Right renal pelvis (tissue), 4 donors: ENCODE data around the gene SHANK2. TPM values are rescaled to one million over a fixed set of nuclear protein-coding genes. Genes with fewer than 3 reads are reported as not detected.

Source experiments
- DNase-seq, 4 donors: peaks; one replicate each; pipeline ENCODE4 v3.0.0-alpha.2; 2013; ENCODE audit warnings: low read depth in 4 of 4, low spot score in 3 of 4, missing footprints in 1 of 4
- polyA plus RNA-seq, 4 donors: library from polyadenylated mRNA; unstranded; fragments of 120-200 nt; gene quantifications; one replicate each; pipeline ENCODE4 v1.2.1, GENCODE V29; 2013; ENCODE audit not compliant: insufficient read length in 4 of 4

The SHANK2 gene
- polyA plus RNA-seq, 4 donors: 27.2 to 33.8 (median 30.9) TPM

DNA sequence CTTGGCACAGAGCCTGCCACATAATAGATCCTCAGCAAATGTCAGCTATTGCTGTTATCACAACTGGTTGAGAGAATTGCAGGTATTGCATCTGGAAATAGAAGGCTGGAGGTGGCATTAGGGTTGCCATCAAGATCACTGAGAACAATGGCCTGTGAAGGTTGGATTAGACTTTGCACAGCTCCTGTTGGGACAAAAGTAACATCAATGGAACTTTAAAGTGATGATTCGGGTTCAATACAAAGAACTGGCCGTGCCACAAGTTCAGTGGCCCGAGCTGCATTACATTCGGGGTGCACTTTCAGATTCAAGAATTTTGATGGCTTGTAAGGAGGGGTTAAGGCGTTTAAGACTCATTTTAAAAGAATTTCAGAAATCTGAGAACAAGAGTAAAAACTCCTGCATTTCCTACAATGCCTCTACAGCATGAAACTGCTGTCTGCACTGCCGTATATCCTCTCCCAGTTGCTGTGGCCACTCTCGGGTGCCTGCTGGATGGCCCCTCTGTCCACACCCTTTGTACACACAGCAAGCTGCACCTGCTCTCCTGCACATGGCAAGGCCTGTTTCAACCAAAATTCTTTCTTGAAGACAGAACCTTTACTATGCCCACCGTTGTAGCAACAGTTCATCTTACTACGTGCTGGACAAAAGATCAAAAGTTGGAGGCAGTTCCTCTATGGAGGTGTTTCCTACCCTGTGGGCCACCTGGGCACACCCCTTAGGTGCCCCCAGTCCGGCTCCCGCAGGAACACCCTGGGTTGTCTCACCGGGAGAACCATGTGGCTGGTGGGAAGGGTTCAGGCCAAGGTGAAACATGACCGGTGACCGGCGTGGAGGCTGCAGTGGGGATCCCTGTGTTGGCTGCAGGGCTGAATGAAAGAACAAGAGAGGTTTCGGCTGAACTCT, 17.5 kb upstream of the SHANK2 start:
- DNase-seq: no peak

DNA sequence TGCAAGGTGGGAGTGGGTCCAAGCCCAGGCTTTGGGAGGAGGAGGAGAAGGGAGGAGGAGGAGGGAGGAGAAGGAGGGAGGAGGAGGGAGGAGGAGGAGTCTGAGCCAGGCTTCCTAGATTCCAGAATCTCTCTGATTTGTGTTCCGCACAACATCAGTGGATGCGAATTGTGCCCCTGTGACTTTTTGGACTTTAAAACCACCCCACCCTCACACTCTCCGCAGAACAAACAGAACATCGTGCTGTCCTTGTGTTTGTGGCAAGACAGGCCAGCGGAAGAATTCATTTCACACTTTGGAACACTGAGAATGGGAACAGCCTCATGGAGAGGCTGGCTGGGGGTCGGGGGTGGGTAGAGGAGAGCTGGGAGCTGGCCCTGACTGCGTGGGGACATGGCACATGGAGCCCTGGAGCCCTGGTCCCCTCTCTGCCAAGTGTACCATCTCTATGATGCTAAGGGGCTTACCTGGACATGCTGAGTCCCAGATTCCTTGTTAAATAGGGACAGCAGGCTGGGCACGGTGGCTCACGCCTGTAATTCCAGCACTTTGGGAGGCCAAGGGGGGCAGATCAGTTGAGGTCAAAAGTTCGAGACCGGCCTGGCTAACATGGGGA, 16.4 kb upstream of the SHANK2 start:
- no peak for DNase-seq

DNA sequence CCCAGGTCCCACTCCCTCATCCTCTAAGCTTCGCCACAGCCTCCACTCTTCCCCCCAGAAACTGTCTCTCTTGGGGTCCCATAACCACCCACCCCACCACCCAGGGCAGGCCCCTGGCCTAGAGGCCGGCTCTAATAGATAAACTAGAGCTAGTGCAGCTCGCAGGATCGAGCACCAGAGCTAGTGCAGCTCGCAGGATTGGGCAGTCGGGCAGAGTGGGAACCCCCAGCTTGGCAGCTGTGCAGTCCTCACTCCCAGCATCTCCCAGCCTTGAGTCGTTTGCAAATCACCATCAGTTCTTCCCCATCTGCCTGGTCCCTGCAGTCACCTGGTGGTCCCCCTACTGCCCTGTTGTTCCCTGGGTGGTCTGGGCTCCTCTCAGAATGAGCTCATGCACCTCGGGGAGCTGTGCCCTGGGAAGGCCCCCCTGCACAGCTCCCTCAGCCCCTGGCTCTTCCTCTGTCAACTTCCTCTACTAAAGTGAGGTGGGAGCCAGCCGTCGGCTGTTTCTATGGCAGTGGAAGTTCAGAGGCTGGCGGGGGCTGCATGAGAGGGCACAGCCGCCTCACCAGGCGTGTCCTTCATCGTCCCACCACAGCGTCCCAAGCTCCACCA, 15.5 kb upstream of the SHANK2 start:
- no peak for DNase-seq

DNA sequence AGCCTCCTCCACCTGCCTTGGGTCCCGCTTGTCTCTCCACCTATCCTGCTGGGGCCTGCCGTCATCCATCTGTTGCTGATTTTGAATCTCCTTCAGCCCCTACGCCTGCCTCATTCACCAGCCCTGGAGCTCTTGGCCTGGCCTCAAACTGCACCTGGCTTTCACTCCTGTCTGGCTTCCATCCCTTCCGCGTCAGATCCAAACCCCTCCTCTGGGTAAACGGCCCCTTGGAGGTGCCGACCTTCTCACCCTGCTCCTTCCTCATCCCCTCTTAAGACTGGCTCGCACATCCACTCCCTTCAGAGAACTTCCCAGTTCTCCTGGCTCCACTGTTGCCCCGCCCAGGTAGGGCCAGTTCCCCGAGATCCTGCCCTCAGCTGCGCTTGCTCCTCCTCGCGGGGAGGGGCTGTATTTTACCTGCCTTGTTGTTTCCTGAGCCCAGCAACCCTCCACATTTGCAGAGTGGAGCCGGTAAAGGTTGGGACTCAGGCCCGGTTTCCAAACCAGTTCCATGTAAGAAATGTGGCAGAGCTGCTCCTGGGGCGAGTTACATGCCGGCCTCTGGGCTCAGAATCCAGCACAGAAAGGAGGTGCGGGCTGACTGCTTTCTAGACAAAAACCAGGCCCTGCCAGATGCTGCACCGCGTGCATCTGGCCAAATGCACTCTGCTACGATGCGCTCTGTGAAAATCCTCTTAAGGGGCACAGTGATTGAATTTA, 13.9 kb upstream of the SHANK2 start:
- no peak for DNase-seq

DNA sequence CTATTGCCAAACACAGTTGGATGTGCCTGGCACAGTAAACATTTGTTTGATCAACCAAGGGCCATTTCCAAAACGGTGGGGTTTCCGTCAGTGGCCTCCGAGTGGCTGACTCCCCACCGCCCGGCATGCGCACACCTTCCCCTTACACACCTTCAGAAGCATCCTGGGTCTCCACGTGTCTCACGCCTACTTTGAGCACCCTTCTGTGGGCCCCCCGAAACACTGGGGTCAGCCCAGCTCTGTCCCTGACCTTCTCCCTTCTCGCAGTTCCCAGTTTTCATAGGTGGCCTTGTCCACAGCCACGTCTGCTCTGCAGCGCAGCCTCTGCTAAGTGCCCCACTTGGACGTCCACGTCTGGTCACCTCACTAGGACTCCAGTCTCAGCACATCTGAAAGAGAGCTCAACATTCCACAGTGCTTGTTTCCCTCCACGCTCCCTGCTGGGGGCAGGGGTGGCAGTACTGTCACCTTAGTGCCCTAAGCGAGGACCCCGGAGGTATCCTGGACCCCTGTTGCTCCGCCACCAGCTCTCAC, 13.2 kb upstream of the SHANK2 start:
- DNase-seq: no peak

DNA sequence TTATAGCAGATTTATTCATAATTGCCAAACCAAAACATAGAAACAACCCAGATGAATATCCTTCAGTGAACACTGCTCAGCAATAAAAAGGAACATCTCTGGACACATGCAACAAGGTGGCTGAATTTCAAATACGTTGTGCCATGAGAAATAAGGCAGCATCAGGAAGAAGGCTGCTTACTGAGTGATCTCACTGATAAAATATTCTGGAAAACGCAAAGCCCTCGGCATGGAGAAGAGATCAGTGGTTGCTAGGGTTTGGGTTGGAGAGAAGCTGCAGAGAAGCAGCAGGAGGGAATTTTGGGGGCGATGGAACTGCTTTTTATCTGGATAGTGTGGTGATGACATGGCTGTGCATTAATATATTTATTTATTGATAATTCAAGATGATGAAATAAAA, 11.0 kb upstream of the SHANK2 start:
- DNase-seq: no peak

DNA sequence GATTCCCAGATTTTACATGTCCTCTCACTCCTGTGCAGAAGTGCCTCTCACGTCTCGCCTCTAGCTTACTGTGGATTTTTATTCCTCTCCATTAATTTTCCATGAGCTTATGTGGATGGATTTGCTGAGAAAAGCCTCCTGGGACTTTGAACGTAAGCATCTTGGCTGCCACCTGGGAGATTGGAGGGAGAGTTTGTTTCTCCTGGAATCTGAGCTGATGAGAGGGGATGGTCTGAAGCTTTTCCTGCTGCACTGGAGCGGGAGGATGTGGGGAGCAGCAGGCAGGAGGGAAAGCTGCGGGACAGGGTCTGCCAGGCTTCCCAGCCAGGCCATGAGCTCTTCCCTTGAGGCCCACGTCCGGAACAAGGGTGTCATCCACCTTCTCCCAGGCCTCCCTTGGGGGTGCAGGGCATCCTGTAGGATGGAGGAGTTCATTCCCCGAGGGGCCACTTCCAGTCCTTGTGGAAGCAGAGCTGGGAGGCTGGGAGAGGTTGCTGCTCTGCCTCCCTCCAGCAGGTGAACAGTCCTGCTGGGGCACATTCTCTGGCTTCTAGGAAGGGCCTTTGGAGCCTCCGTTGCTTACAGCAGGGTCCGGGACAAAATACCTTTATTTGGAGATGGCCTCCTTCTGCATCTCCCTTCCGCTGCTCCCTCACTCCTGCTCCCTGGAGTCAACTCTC, 3.6 kb upstream of the SHANK2 start:
- DNase-seq: no peak

DNA sequence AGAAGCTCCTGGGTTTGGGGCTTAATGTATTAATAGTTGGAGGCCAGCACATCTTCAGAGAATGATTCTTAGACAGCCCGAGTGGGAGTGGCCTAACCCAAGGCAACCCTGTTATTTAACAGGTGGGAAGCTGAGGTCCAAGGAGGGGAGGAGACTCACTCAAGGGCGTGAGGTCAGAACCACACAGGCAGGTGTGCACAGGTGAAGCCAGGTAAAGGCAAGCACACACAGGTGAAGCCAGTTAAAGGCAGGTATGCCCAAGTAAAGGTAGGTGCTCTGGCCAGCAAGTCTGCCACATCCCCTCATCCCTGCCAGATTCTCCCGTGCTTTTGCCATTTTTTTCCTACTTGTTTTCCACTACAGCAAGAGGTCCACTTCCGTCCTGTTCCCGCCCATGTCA, 2.9 kb upstream of the SHANK2 start:
- DNase-seq: no peak

DNA sequence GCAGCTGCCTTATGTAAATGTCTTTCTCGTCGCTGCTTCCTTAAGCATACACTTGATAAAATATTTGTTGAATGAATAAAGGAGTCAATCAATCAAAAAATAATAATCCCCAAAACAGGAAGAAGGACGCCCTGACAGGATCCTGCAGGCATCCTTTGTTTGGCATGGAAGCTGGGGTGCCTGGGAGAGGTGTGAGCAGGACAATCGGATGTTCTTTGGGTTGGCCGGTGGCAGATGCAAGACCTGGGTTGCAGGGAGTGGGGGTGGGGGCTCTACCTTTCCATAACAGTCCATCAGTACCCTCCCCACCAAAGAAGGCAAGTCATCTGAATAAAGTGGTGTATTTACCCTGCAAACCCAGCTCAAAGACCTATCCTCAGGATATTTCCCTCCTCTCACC, 1.4 kb upstream of the SHANK2 start:
- DNase-seq: no peak

DNA sequence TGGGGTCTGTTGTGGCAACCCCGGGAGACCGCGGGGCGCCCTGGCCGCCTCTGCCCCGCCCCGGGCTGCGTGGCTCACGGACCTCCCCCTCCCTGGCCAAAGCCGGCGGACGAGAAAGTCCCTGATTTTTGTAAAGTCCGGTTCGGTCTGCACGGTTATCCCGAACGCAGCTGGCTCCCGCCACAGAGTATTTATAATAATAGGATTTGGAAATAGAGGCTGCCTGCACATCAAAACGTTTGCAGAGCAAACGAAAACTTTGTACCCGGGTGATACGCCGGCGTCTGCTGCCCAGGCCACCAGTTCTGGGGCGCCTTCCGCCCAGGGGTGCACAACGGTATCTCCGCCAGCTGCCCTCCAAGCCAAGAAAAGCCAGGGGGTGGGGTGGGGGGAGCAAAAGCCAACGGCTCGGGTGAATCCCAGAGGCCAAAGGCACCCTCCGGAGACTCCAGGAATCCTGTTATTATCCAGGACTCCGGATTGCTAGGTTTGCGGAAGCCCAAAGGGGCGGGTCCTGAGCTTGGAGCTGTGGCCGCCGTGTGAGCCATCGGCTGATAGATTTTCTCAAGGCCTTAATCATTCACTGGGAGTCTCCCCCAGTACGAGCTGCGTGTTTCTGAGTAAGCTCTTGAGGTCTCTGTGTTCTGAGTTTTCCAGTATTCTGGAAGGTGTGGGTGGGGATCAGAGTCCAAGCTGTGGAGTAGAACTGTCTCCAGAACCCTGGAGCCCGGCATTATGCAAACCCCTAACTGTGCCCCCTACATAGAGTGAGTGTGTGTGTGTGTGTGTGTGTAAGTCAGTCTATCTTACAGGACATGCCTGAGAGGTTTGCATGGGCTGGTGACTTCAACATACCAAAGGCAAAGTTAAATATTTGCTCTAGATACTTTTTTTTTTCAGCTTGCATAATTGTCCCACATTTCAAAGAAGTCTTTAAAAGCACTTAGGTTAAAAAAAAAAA, 673 bp upstream of the SHANK2 start:
- peak in 1 of 4 donors; percentile 72 for DNase-seq

DNA sequence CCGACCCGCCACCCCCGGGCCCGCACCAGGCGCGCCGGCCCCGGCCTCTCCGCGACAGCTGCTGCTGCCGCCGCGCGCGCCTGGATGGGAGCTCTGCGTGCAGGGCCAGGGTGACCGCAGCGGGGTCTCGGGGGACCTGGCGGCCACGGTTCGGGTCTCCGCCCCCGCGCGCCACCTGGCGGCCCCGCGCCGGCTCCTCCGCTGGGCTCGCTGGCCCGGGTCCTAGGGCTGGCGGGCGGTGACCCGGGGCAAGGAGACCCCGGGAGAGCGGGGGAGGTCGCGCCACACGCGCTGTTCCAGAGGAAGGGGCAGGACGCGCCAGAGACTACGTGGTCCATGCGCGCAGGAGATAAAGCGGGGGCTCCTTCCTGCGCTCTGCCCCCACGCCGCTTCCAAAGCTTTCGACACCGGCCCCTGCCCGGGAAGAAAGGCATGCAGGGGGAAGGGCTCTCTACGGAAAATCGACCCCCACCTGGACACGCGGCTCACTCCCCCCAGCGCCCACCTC, 562 bp downstream of the SHANK2 start:
- no peak for DNase-seq

DNA sequence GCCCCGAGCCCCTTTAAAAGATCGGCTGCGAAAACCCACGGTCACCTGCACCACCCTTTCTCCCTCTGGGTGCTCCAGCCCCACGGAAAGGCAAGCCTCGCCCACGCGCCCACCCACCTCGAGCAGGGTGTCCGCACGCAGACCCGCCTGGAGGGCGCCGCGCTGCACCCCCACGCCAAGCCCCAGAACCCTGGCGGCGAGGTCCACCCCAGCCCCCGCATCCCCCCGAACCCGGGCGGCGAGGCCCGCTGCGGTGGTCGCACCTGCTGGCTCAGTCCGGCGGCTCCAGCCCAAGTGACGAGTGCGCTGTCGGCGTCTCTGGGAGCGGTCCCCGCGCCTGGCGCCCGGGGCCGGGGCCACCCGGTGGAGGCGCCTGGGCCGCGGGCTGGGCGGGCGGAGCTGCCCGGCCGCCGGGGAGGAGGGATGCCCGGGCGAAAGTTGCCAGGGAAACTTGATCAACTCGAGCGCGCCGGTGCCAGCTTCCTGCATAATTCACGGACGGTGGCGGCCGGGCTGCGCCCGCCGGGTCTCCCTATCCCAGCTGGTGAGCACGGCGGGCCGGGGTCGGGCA, 1.1 kb downstream of the SHANK2 start:
- DNase-seq: no peak

DNA sequence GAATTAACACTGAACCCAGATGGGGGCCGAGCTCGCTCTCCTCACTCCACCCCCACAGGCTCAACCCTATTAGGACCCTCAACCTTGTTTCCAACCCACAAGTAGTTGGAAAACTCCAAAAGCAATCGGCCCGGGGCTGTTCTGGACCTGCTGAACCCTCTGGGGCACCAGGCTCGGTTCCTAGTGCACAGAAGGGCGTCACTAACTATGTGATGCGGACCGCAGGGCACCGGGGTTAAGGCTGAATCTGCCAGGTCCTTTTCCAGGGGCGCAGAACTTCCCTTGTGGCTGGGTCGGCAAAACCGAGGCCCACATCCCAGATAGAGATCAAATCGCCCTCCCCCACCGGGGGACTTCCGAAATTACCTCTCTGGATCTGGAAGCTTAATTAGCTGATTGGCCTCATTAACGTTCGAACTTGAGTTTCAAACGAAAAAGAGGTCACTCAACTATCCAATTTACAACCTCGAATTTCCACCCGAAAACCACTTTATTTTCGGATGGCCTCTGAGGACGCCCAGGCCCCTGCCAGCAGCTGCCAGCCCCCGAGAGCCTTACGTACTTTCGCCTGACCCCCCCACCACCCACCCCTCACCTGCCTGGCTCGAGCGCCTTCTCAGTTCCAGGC, 1.7 kb downstream of the SHANK2 start:
- DNase-seq: no peak

DNA sequence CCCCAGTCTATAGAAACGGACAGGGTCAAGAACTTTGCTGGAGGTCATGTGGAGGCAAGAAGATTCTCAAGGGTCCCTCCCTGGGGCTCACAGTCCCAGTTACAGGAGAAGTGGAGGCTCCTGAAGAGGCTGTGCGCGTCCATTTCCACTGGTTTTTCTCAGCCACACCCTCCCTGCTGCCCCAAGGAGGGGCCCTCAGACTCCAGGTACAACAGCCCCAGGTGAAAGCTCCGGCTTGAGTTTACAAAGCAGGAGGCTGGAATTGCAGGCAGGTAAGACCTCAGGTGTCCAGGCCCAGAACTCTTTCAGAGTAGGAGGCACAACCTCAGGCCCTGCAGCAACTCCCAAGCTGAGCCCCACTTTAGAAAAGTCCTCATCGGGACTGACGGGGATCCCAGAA, 3.1 kb downstream of the SHANK2 start:
- DNase-seq: no peak

DNA sequence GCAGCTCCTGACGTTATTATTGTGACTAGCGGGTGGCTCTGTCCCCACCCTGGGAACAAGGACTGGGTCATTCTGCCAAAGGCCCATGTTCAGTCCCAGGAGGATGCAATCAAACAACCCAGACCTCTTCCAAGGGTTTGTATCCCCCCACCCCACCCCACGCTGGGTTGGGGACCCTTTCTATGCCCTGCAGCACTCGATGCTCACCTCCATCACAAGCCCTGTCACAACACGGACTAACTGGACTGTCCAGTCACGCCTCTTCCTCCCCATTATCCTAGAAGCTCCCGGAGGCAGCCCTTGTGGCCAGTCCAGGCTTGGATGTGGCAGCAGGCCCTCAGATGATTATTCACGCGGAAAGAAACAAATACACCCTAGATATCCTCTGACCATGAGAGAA, 3.7 kb downstream of the SHANK2 start:
- DNase-seq: no peak

DNA sequence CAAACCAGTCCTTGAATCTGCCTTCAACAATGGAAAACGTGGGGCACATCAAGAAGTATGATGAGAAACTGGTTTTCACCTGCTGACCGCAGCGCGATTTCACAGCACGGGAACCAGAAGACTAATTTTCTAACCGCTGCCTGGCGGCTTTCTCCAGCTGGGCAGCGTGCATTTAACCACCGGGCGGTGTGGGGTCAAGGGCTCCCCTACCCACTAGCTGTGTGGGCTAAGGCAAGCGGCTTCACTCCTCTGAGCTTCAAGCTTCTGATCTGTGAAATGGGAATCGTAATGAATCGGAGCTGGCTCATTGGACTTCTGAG, 4.2 kb downstream of the SHANK2 start:
- DNase-seq: no peak

DNA sequence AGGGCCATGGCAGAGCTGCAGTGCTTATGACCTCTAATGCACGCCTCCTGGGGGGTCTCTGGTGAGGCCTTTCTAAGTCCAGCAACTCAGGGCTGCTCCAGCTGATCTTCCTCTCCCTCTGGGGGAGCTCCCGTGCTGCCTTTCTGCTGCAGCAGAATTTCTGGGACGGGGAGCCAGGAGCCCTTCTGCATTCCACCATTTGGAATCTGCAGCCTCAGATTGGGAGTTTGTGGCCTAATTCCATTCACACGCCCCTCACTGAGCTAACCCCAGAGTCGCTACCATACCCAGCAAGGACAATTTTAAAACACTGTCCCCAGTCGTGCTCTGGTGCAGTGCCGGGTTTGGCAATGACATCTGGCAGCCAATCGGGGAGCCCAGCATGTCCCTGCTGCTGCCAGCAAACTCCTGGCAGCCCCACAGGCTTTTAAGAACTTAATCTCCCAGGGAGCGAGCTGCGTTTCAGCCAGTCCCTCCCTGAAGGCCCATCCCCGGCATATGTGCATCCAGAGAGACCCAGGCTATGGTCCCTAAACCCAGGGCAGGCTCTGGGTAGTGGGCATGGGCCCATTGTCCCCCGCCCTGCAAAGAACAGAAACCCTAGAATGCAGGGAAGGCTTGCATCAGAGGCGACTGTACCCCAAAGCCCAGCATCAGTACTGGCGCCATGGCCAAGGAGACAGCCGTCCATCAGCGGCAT, 4.7 kb downstream of the SHANK2 start:
- no peak for DNase-seq

DNA sequence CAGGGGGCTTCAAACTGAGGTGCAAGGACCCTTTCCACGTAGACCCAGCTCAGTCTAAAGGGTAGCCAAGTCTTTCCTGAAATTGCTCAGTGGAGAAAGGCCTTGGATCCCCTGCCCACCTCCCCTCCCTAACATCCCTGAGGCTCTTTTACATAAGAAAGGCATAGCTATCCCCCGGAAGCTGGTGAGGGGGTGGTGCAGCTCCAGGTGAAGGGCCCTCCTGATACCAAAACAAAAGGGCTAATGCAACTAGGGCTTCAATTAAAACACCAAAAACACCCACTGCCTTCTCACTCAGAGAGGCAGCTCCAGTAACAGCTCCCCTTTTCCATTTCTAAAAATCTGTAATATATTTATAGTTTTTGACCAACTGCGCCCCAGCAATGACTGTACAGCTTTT, 5.8 kb downstream of the SHANK2 start:
- DNase-seq: no peak
